Fibroblast of skin of left quadriceps (primary cell): ENCODE results near the gene FOXD1.
A peak's percentile ranks its signal among the peaks of the same experiment; 100 is the strongest.

Experiments
- DNase-seq, 2 experiments: peaks; one replicate each; pipeline ENCODE4 v3.0.0-alpha.2; 2013; ENCODE audit warnings: low read depth in 2 of 2

The FOXD1 gene

GRCh38 chr5:73441378-73441777, 7.2 kb downstream of the FOXD1 start:
- DNase-seq, result no peak

GRCh38 chr5:73440262-73440661, 8.3 kb downstream of the FOXD1 start:
- DNase-seq, result no peak

- DNase-seq, result no peak
Observed at GRCh38 chr5:73438645-73439470, 9.7 kb downstream of the FOXD1 start.

DNA sequence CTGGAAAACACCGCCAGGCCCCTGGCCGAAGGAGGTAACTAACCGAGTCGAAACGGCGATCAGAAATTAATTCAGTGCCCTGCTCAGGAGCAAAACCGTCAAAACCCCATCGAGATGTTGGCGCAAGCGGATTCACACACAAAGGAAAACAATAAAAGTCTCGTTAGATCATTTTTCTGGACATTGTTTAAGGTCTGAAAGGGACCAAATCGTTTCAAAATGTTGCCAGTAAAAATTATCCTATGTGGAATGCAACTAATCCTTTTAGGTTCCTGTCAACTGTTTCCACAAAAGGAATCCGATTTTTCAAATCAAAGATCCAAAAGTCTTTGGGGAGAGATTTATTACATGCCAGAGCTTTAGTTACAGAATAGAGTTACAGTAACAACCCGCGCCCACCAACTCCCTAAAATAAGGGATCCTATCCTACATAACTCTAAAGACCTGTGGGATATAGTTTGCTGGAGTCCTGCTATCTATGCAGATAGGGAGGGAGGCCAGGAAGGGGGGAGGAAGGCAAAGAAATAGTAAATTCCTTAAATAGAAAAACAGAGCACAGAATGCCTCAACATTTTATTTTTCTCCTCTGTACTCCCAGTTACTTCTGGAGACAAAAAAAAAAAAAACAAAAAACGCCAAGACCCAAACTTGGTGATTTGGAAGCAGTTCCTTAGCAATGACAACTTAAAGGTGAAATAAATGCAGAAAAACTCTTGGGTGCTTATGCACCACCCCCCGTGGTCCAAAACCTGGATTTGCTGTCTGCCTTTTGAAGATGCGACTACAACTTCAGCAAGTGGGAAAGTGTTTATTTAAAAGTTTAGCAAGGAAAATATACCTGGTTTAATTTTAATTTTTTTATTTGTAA, 10.6 kb downstream of the FOXD1 start:
- DNase-seq, result no peak

- DNase-seq, result peak in 1 of 2 experiments; percentile 60
Observed at GRCh38 chr5:73437101-73437776, 11.3 kb downstream of the FOXD1 start.

- DNase-seq, result no peak
Observed at GRCh38 chr5:73436535-73437100, 12.0 kb downstream of the FOXD1 start.

- no peak for DNase-seq
Observed at GRCh38 chr5:73435759-73436534, 12.6 kb downstream of the FOXD1 start.

DNA sequence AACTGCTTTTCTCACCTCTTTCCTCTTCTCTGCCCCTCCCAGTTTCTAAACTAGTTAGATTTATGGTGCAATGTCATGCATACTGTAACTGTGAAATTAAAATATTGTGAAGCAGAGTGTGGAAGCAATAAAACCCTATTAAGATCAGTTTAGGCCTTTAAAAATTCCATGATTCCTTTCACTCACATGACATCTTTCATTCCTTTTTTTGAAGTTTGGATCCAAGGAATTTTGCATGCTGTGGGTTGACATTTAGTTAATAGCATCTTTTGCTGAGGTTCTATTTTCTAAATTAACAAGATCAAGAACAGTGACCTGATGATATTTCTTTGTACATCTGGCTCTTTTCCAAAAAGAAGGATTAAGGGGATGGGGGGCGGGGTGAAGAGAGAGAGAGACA, 13.7 kb downstream of the FOXD1 start:
- DNase-seq, result no peak

DNA sequence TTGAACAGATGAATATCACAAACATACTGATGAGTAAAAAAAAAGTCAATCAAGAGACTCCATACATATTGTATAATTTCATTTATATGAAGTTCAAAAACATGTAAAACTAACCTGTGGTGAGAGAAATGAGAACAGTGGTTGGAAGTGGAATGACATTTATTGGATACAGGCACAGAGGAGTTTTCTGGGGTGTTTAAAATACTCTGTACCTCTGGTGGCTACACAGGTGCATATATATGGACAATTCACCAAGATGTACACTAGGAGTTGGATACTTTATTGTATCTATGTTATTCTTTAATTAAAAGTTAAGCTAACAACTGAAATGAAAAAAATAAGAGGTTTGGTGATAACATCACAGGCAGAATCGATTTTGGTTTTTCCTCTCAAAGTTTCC, 14.1 kb downstream of the FOXD1 start:
- DNase-seq, result no peak

GRCh38 chr5:73433982-73434342, 14.6 kb downstream of the FOXD1 start:
- DNase-seq, result no peak

DNA sequence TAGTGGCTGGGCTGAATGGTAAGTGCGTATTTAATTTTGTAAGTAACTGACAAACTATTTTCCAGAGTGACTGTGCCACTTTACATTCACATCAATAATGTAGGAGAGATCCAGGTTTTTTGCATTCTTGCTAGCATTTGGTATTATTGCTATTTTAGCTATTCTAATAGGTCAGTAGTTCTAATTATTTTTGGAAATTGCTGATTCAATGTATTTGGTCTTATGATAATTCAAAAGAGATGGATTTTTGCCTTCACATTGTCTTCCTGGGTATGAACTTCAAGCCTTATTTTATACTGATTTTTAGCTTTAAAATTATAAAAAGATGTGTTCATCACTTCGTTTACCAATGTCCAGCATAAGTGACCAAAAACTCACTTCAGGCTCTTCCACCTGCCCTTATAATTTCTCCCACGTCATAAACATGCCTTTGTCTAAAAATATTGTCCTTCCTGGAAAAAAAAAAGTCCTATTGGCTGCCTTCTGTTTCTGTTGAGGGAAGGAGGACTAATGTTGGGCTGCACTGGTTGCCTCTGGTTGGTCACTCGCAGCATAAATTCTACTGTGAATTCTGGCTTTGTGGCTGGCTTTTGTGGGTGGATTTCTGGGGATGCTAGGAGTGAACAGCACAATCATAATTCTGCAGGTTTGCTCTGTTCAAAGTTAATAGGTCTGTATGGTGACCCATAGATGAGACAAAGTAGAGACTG, 15.2 kb downstream of the FOXD1 start:
- DNase-seq, result no peak

DNA sequence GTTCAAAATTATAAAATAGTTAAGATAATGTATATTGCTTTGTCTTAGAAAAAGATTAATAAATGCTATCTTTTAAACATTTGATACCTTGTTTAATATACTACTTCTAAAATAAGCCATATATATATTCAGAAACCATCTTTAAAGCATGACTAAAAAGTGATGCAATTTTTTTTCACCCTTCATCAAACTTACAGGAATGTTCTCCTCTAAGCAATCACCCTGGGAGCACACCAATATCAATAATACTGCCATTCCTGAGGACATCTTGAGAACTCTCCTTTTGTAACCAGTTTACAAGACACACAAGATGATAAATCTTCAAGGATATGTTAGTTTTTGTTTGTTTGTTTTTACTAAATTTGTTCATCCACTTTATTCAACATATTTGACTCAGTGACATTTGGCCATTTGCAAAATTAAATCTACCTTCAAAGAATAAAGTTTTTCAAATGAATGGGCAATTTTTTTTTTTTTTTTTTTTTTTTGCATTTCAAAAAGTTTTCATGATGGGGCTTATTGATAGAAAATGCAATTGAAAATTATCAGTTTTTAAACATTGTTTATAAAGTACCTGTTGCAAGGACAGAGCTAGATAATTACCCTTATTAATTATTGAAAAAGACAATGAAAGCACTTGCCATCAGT, 17.2 kb downstream of the FOXD1 start:
- no peak for DNase-seq

DNA sequence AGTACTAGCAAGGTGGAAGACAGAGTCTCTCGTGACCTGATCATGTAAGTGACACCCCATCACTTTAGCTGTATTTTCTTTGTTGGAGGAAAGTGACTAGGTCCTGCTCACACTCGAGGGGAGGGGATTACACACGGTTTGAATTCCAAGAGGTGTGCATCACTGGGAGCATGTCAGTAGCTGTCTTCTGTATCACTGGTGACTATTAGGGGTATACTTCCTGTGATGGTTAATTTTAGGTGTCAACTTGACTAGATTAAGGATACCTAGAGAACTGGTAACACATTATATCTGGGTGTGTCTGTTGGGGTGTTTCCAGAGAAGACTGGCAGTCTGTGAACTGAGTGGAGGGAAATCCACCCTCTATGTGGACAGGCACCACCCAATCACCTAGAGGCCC, 22.5 kb downstream of the FOXD1 start:
- DNase-seq, result no peak

DNA sequence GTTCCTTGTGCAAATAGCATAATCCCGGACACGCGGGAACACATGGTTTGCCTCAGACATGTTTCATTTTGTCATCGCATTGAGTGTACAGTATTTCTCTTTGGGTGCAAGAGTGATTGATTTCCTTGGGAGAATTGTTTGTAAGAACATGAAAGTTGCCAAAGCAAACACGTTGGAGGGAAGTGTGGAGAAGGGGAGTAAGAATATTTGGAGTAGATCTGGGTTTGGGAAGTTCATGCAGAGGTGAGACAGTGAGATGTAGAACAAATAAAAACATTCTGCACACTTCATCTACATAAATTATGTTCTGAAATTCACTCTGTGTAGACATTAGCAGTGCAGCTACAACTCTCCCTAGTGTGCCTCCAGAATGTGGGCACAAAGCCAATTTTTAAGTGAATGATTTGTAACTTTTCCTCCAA, 24.0 kb downstream of the FOXD1 start:
- DNase-seq, result peak; percentile 84 to 86

GRCh38 chr5:73422164-73422563, 26.4 kb downstream of the FOXD1 start:
- no peak for DNase-seq

DNA sequence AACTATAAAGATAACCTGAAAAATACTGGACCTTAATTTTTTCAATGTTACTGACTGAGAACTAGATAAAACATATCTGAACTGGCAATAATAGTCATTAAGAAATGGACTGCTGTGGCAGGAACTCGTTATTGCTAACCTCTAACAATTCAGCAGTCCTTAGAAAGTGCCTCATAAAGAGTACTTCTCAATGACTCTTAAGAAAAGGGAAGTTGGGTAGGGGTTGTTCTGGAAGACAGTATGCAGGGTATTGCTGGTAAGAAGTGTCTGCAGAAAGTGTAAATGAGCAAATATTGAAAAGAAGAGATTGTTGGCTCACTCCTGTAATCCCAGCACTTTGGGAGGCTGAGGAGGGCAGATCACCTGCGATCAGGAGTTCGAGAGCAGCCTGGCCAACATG, 27.9 kb downstream of the FOXD1 start:
- DNase-seq, result no peak

- no peak for DNase-seq
Observed at GRCh38 chr5:73419465-73420390, 28.8 kb downstream of the FOXD1 start.

- no peak for DNase-seq
Observed at GRCh38 chr5:73419117-73419464, 29.5 kb downstream of the FOXD1 start.

- no peak for DNase-seq
Observed at GRCh38 chr5:73418244-73418691, 30.3 kb downstream of the FOXD1 start.
